ENCODE measurements around the gene B4GALT7. TPM values are rescaled to one million over a fixed set of nuclear protein-coding genes. Genes with fewer than 3 reads are reported as not detected.

Gene B4GALT7
- total RNA-seq = 10 to 100 TPM; 13.9 to 19.4 (median 17.4) TPM

- Histone ChIP-seq H3K36me3 (peaks cover 24% of the 10 kb centered on the region), H3K27ac (peak within 1 kb of the TSS; percentile 84), H3K4me1 (peaks cover 31% of the 10 kb centered on the region), H3K4me3 (peak within 1 kb of the TSS; percentile 76), H3K9me3 (no peaks in the 10 kb centered on the region), H3K27me3 (no peaks in the 10 kb centered on the region)
- TF ChIP-seq POLR2A (IDR thresholded peaks at IDR 0.05) (peak; percentile 41 to 75), EP300 (IDR thresholded peaks at IDR 0.05) (no peak), CTCF (IDR thresholded peaks at IDR 0.05) (no peak)
- under 1% methylated on average over 21 of the region's 86 CpGs for WGBS
- peak; percentile 86 to 90 for DNase-seq (ENCODE audit: low spot score in 2 of 2)
Observed at GRCh38 chr5:177599731-177600507, at the start of gene B4GALT7. B4GALT7 (plus strand) TSS chr5:177600132; CDS start chr5:177600211, 79 bp downstream.

- Histone ChIP-seq H3K36me3 (no peaks in the 10 kb centered on the region), H3K27ac (no peak overlapping the region), H3K27me3 (no peaks in the 10 kb centered on the region), H3K4me3 (peak overlapping the region; percentile 96), H3K4me1 (peaks cover 41% of the 10 kb centered on the region), H3K9me3 (no peaks in the 10 kb centered on the region)
- DNase-seq (ENCODE audit: low spot score in 2 of 2) = no peak
- WGBS = 47% methylated on average over 8 of the region's 16 CpGs
- TF ChIP-seq POLR2AphosphoS5 (IDR thresholded peaks at IDR 0.05) (no peak), EP300 (IDR thresholded peaks at IDR 0.05) (no peak)
Observed at GRCh38 chr5:177552839-177553455, 47.0 kb upstream of the B4GALT7 start.

GRCh38 chr5:177553671-177554429 lies 46.1 kb upstream of the B4GALT7 start:
- Histone ChIP-seq H3K9me3 (no peaks in the 10 kb centered on the region), H3K27ac (peak overlapping the region; percentile 85), H3K36me3 (no peaks in the 10 kb centered on the region), H3K4me3 (peak overlapping the region; percentile 96), H3K27me3 (no peaks in the 10 kb centered on the region), H3K4me1 (peaks cover 33% of the 10 kb centered on the region)
- DNase-seq (ENCODE audit: low spot score in 2 of 2) = peak; percentile 78 to 83
- TF ChIP-seq CTCF (IDR thresholded peaks at IDR 0.05) = no peak
- no peak for TF ChIP-seq EP300 (IDR thresholded peaks at IDR 0.05)
- no peak for TF ChIP-seq POLR2A (IDR thresholded peaks at IDR 0.05)
- no peak for TF ChIP-seq POLR2AphosphoS5 (IDR thresholded peaks at IDR 0.05)
- WGBS = 1% methylated on average over 30 of the region's 72 CpGs

- DNase-seq (ENCODE audit: low spot score in 2 of 2) = peak; percentile 97 to 99
- WGBS = 18% methylated on average over 22 of the region's 49 CpGs
Observed at GRCh38 chr5:177554474-177555111, 45.3 kb upstream of the B4GALT7 start, which contains the start of gene FAM193B. FAM193B (minus strand) TSS chr5:177554563; CDS start chr5:177554458, 105 bp downstream.

More at GRCh38 chr5:177554474-177555111, 45.3 kb upstream of the B4GALT7 start, which contains the start of gene FAM193B:
- Histone ChIP-seq H3K36me3 (no peaks in the 10 kb centered on the region), H3K4me1 (peaks cover 29% of the 10 kb centered on the region), H3K4me3 (peak within 1 kb of the TSS; percentile 96), H3K9me3 (no peaks in the 10 kb centered on the region), H3K27ac (peak within 1 kb of the TSS; percentile 85), H3K27me3 (no peaks in the 10 kb centered on the region)
- TF ChIP-seq POLR2AphosphoS5 (IDR thresholded peaks at IDR 0.05) = peak in 2 of 3 donors; percentile 42 to 83
- TF ChIP-seq EP300 (IDR thresholded peaks at IDR 0.05) = no peak
- no peak for TF ChIP-seq POLR2A (IDR thresholded peaks at IDR 0.05)
- peak in 1 of 2 donors; percentile 36 for TF ChIP-seq CTCF (IDR thresholded peaks at IDR 0.05)
